K562 (cell line): ENCODE measurements around the gene TPSG1. TPM values are rescaled to one million over a fixed set of nuclear protein-coding genes. Genes with fewer than 3 reads are reported as not detected.
"Not testable (repeated sequence)": the region's sequence is repeated elsewhere in the genome, so short reads cannot be mapped to it uniquely, and the experiment has no call there.

ENCODE experiments used
- ATAC-seq: fragments of 200-7000 bp; cut with Tn5 transposase; 3 replicates; pipeline ENCODE4 v1.9.1; 2020; ENCODE audit warnings: moderate library complexity
- BruUV-seq: library from RNA; stranded (reverse); fragments of 400-500 nt; replicated peaks from 2 replicates; lab custom pipeline; 2021; lab: Mats Ljungman, UMichigan
- CTCF ChIA-PET: fragments of 300-600 bp; formaldehyde crosslinking; extraction: SDS; loops from one replicate; lab custom pipeline; 2021; ENCODE audit warnings: low intra/inter-chr PET ratio; lab: Yijun Ruan, JAX
- POLR2A ChIA-PET: fragments of 300-600, 350-650 bp; sonication (Branson Sonifier 250); formaldehyde crosslinking; extraction: SDS; loops from one replicate; lab custom pipeline; 2021; ENCODE audit warnings: antibody characterized with exemption, inconsistent platforms; lab: Yijun Ruan, JAX
- DNase-seq, 4 experiments: peaks; one replicate each; pipeline versions ENCODE4 v3.0.0 to v3.0.0-alpha.2; 2011 to 2018; ENCODE audit warnings: low spot score in 3 of 4, mixed read lengths in 3 of 4; ENCODE audit errors: extremely low read depth in 1 of 4
- FAIRE-seq: peaks from 2 replicates; lab custom pipeline; 2011; peaks lifted over from hg19 to GRCh38; lab: Jason Lieb, UNC
- H2AFZ ChIP-seq: 2 replicates; pipeline ENCODE4 v1.6.0; 2011; ENCODE audit warnings: low read depth, low read length, control low read depth, inconsistent platforms
- H3K27ac ChIP-seq: fragments of 200-600 bp; 3 replicates; pipeline ENCODE4 v1.8.0; 2011; ENCODE audit warnings: low read depth, mild to moderate bottlenecking, control low read depth, inconsistent platforms, low read length, moderate library complexity, mixed read lengths; ENCODE audit errors: extremely low read depth
- H3K27me3 ChIP-seq, 2 experiments: fragments of 300-600 bp in 1 of 2; 2 replicates in 1 of 2; 3 replicates in 1 of 2; pipeline versions ENCODE4 v1.6.0 to v1.8.0; 2011; ENCODE audit warnings: inconsistent platforms in 2 of 2, low read length in 2 of 2, mild to moderate bottlenecking in 1 of 2, mixed read lengths in 1 of 2, moderate library complexity in 1 of 2; ENCODE audit not compliant: control insufficient read depth in 2 of 2, insufficient read depth in 2 of 2
- H3K36me3 ChIP-seq: fragments of 300-600 bp; 3 replicates; pipeline ENCODE4 v1.8.0; 2011; ENCODE audit warnings: mild to moderate bottlenecking, low read length, inconsistent platforms; ENCODE audit not compliant: control insufficient read depth, insufficient read depth
- H3K4me1 ChIP-seq, 2 experiments: fragments of 200-600 bp in 1 of 2; replicated peaks in 1 of 2; 2 replicates in 1 of 2; 3 replicates in 1 of 2; pipeline versions ENCODE4 v1.5.1 to v1.8.0; 2011; ENCODE audit warnings: inconsistent platforms in 2 of 2, low read length in 2 of 2, mild to moderate bottlenecking in 1 of 2, mixed read lengths in 1 of 2, moderate library complexity in 1 of 2; ENCODE audit not compliant: control insufficient read depth in 2 of 2, insufficient read depth in 2 of 2
- H3K4me2 ChIP-seq: 2 replicates; pipeline ENCODE4 v1.6.1; 2011; ENCODE audit warnings: low read length, control low read depth, inconsistent platforms, mixed read lengths; ENCODE audit not compliant: insufficient read depth
- H3K4me3 ChIP-seq: fragments of 200-600 bp; sonication (generic), shearing (Covaris generic); 2 replicates; pipeline ENCODE4 v1.5.1; 2016; ENCODE audit warnings: control low read depth, inconsistent platforms
- H3K79me2 ChIP-seq: fragments of 200-600 bp; 3 replicates; pipeline ENCODE4 v1.8.0; 2011; ENCODE audit warnings: low read length, inconsistent platforms; ENCODE audit not compliant: control insufficient read depth, insufficient read depth
- H3K9ac ChIP-seq, 2 experiments: 2 replicates each; pipeline versions ENCODE4 v1.6.0 to v1.6.1; 2011; ENCODE audit warnings: low read depth in 2 of 2, low read length in 2 of 2, control low read depth in 1 of 2, inconsistent platforms in 1 of 2, mild to moderate bottlenecking in 1 of 2, mixed read lengths in 1 of 2; ENCODE audit not compliant: insufficient read depth in 1 of 2
- H3K9me1 ChIP-seq: one replicate; pipeline ENCODE4 v1.6.0; 2011; ENCODE audit warnings: inconsistent platforms, mild to moderate bottlenecking, low read length, moderate library complexity; ENCODE audit not compliant: control insufficient read depth, insufficient read depth
- H3K9me3 ChIP-seq: replicated peaks from 2 replicates; pipeline ENCODE4 v1.5.1; 2011; ENCODE audit warnings: low read depth, low read length, inconsistent platforms; ENCODE audit not compliant: control insufficient read depth, insufficient read depth
- H4K20me1 ChIP-seq: replicated peaks from 2 replicates; pipeline ENCODE4 v1.6.1; 2011; ENCODE audit warnings: low read length, inconsistent platforms, mixed read lengths; ENCODE audit not compliant: control insufficient read depth, insufficient read depth
- CHCHD3 ChIP-seq: fragments of 250-450 bp; sonication (Bioruptor Pico); IDR thresholded peaks from 2 replicates; pipeline ENCODE4 v2.1.2; 2022; ENCODE audit warnings: mild to moderate bottlenecking
- SP1 ChIP-seq: sonication (generic); formaldehyde crosslinking; IDR thresholded peaks from 2 replicates; pipeline ENCODE4 v1.8.1; 2022; ENCODE audit warnings: mild to moderate bottlenecking, missing genetic modification reagents
- WGBS: fragments of 100-300 bp; shearing (Covaris generic); methylation state at CpG from one replicate; pipeline ENCODE4 v1.1.6; 2016; ENCODE audit warnings: low coverage, mixed read lengths; ENCODE audit not compliant: insufficient coverage; ENCODE audit errors: missing lambda C conversion rate; 5-methylcytosine and 5-hydroxymethylcytosine counted together
- in situ Hi-C: fragments of 300-500 bp; cut with MboI; formaldehyde crosslinking; loops from 4 replicates; pipeline ENCODE4 v1.15.0; 2018; ENCODE audit warnings: inconsistent platforms, mixed read lengths
- intact Hi-C: fragments of 100-400 bp; cut with micrococcal nuclease; formaldehyde crosslinking; loops from 2 replicates; pipeline ENCODE4 v1.14.2; 2022
- polyA plus RNA-seq, 8 experiments: library from polyadenylated mRNA; depleted of rRNA in 4 of 8; stranded (reverse) in 5 of 8; unstranded in 3 of 8; fragments of >200 nt; fragmentation: Nextera tagmentation in 2 of 8; fragmentation: Illumina TruSeq in 1 of 8; extraction: Ambion mirVana in 2 of 8; extraction: Trizol in 1 of 8; gene quantifications; 2 replicates each; pipeline versions ENCODE4 v1.2.1 to v1.2.3, GENCODE V29; 2011 to 2014; ENCODE audit warnings: inconsistent platforms in 1 of 8, missing spikeins in 1 of 8
- total RNA-seq, 7 experiments: library from RNA; depleted of rRNA in 6 of 7; stranded (reverse); fragments of >200 nt in 6 of 7; fragmentation: Illumina TruSeq in 2 of 7; extraction: Trizol in 2 of 7; gene quantifications; 2 replicates each; pipeline versions ENCODE4 v1.2.1 to v1.2.3, GENCODE V29; 2011 to 2021; ENCODE audit warnings: low replicate concordance in 1 of 7
- TF ChIP-seq, protein P1 (sequence below): sonication (generic); formaldehyde crosslinking; IDR thresholded peaks from 2 replicates; pipeline ENCODE4 v1.8.0; 2022; ENCODE audit warnings: mild to moderate bottlenecking, missing genetic modification reagents
- TF ChIP-seq, protein P2 (sequence below): fragments of 450-650 bp; IDR thresholded peaks from 2 replicates; pipeline ENCODE4 v1.6.1; 2017; ENCODE audit warnings: antibody characterized with exemption, mild to moderate bottlenecking

Gene TPSG1
- total and polyA plus RNA-seq, 9 of the 15 experiments (the other 6 are each of a cell fraction or from before 2014, with no cell fraction given), result not detected

DNA sequence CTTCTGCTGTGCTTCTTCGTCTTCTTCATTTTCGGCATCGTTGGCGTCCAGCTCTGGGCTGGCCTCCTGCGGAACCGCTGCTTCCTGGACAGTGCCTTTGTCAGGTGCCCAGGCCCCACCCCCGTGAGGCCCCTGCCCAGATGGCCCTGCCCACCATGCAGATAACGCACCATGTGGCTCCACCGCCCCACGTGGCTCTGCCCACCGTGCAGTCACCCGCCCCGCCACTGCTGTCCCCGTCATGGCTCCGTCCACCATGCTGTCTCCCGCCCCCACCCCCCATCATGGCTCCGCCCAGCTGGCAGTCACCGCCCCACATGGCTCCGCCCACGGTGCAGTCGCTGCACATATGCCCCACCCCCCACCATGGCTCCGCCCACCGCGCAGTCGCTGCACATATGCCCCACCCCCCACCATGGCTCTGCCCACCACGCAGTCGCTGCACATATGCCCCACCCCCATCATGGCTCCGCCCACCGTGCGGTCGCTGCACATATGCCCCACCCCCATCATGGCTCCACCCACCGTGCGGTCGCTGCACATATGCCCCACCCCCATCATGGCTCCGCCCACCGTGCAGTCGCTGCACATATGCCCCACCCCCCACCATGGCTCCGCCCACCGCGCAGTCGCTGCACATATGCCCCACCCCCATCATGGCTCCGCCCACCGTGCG, 26.3 kb downstream of the TPSG1 start:
- in situ Hi-C loops, result loop anchor here (5.0 kb wide), 1 partner anchor 87 kb away; no protein-coding TSS in a partner anchor
- BruUV-seq, H3K9me1 ChIP-seq, H2AFZ ChIP-seq, H3K79me2 ChIP-seq, H3K4me2 ChIP-seq, H3K27ac ChIP-seq, intact Hi-C loops, POLR2A ChIA-PET, H4K20me1 ChIP-seq, ATAC-seq, H3K36me3 ChIP-seq, H3K4me3 ChIP-seq, H3K9me3 ChIP-seq, H3K9ac ChIP-seq: not testable (repeated sequence)
- CTCF ChIA-PET, result interaction anchor here (0.5 kb wide), 1 partner anchor 73 kb away, joined by 3 read pairs; no protein-coding TSS in a partner anchor
- Histone ChIP-seq H3K4me1 (peaks cover 0 to 53% of the 10 kb centered on the region in 2 experiments; a peak in 3 of 5 replicates), H3K27me3 (peaks cover 4 to 34% of the 10 kb centered on the region in 2 experiments; a peak in 4 of 5 replicates)
- peak in 2 of 4 experiments; percentile 74 to 76 for DNase-seq
- WGBS, result 53% methylated on average over 18 of the region's 44 CpGs
- 0 out of 2 replicates have a peak, but pooled peaks have one; percentile 30 for TF ChIP-seq SP1 (CRISPR knock-in tag)
- FAIRE-seq, result peak; percentile 35

DNA sequence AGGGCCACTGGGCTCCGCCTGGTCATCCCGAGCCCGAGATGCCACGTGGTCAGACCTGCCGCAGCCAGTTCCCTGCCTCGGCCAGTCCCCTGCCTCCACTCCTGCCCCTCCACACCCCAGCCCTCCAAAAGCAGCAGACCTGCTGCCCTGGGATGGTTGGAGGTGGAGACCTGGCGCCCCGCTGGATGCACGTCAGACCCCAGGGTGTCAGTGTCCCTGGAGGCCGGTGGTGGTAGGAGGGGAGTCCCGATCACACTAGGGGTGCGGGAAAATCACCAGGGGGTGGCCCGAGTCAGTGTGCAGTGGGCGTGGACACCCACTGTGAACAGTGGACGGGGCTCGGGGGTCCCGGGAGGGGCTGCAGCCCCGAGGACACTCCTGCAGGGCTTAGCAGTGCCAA, 26.9 kb downstream of the TPSG1 start:
- Histone ChIP-seq H2AFZ (no peak overlapping the region), H3K9me3 (no peaks in the 10 kb centered on the region), H3K4me1 (peaks cover 0 to 58% of the 10 kb centered on the region in 2 experiments; a peak in 3 of 5 replicates), H3K36me3 (no peaks in the 10 kb centered on the region), H4K20me1 (no peaks in the 10 kb centered on the region; the same call in 1 of the 2 replicates), H3K9me1 (no peaks in the 10 kb centered on the region), H3K4me2 (no peak overlapping the region), H3K27ac (no peak overlapping the region), H3K4me3 (no peak overlapping the region), H3K79me2 (no peaks in the 10 kb centered on the region), H3K27me3 (peaks cover 2 to 28% of the 10 kb centered on the region in 2 experiments; a peak in 3 of 5 replicates), H3K9ac (no peak overlapping the region)
- in situ Hi-C loops, result loop anchor here (5.0 kb wide), 1 partner anchor 86 kb away; no protein-coding TSS in a partner anchor
- ATAC-seq, result no peak
- ChIA-PET POLR2A (no interaction called here), CTCF (interaction anchor here (0.5 kb wide), 1 partner anchor 73 kb away, joined by 3 read pairs; no protein-coding TSS in a partner anchor)
- FAIRE-seq, result no peak
- WGBS, result 68% methylated on average over 16 of the region's 18 CpGs
- DNase-seq, result no peak
- BruUV-seq, result no TSS peak
- intact Hi-C loops, result no loop called here
- no peak for TF ChIP-seq CHCHD3 (CRISPR knock-in tag)
- TF ChIP-seq, protein P1, sequence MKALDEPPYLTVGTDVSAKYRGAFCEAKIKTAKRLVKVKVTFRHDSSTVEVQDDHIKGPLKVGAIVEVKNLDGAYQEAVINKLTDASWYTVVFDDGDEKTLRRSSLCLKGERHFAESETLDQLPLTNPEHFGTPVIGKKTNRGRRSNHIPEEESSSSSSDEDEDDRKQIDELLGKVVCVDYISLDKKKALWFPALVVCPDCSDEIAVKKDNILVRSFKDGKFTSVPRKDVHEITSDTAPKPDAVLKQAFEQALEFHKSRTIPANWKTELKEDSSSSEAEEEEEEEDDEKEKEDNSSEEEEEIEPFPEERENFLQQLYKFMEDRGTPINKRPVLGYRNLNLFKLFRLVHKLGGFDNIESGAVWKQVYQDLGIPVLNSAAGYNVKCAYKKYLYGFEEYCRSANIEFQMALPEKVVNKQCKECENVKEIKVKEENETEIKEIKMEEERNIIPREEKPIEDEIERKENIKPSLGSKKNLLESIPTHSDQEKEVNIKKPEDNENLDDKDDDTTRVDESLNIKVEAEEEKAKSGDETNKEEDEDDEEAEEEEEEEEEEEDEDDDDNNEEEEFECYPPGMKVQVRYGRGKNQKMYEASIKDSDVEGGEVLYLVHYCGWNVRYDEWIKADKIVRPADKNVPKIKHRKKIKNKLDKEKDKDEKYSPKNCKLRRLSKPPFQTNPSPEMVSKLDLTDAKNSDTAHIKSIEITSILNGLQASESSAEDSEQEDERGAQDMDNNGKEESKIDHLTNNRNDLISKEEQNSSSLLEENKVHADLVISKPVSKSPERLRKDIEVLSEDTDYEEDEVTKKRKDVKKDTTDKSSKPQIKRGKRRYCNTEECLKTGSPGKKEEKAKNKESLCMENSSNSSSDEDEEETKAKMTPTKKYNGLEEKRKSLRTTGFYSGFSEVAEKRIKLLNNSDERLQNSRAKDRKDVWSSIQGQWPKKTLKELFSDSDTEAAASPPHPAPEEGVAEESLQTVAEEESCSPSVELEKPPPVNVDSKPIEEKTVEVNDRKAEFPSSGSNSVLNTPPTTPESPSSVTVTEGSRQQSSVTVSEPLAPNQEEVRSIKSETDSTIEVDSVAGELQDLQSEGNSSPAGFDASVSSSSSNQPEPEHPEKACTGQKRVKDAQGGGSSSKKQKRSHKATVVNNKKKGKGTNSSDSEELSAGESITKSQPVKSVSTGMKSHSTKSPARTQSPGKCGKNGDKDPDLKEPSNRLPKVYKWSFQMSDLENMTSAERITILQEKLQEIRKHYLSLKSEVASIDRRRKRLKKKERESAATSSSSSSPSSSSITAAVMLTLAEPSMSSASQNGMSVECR (CRISPR knock-in tag), result no peak
- TF ChIP-seq, protein P2, sequence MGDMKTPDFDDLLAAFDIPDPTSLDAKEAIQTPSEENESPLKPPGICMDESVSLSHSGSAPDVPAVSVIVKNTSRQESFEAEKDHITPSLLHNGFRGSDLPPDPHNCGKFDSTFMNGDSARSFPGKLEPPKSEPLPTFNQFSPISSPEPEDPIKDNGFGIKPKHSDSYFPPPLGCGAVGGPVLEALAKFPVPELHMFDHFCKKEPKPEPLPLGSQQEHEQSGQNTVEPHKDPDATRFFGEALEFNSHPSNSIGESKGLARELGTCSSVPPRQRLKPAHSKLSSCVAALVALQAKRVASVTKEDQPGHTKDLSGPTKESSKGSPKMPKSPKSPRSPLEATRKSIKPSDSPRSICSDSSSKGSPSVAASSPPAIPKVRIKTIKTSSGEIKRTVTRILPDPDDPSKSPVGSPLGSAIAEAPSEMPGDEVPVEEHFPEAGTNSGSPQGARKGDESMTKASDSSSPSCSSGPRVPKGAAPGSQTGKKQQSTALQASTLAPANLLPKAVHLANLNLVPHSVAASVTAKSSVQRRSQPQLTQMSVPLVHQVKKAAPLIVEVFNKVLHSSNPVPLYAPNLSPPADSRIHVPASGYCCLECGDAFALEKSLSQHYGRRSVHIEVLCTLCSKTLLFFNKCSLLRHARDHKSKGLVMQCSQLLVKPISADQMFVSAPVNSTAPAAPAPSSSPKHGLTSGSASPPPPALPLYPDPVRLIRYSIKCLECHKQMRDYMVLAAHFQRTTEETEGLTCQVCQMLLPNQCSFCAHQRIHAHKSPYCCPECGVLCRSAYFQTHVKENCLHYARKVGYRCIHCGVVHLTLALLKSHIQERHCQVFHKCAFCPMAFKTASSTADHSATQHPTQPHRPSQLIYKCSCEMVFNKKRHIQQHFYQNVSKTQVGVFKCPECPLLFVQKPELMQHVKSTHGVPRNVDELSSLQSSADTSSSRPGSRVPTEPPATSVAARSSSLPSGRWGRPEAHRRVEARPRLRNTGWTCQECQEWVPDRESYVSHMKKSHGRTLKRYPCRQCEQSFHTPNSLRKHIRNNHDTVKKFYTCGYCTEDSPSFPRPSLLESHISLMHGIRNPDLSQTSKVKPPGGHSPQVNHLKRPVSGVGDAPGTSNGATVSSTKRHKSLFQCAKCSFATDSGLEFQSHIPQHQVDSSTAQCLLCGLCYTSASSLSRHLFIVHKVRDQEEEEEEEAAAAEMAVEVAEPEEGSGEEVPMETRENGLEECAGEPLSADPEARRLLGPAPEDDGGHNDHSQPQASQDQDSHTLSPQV, result no peak
